CD4-positive, alpha-beta T cell (primary cell): Measurements from ENCODE around the gene TAB3. TPM values are rescaled to one million over a fixed set of nuclear protein-coding genes. Genes with fewer than 3 reads are reported as not detected.

ENCODE experiments used
- ATAC-seq: fragments of 200-7000 bp; cut with Tn5 transposase; one replicate; pipeline ENCODE4 v1.10.0; 2022; ENCODE audit warnings: mild to moderate bottlenecking; ENCODE audit not compliant: poor library complexity
- CTCF ChIA-PET: fragments of 350-600 bp; sonication (Branson Sonifier 250); formaldehyde crosslinking; loops from one replicate; lab custom pipeline; 2021; ENCODE audit warnings: antibody characterized with exemption, inconsistent platforms; lab: Charles Lee
- POLR2A ChIA-PET: fragments of 350-600 bp; sonication (Branson Sonifier 250); formaldehyde crosslinking; loops from one replicate; lab custom pipeline; 2021; ENCODE audit warnings: antibody characterized with exemption, inconsistent platforms; lab: Charles Lee
- DNase-seq, 14 experiments: peaks; one replicate each; pipeline ENCODE4 v3.0.0-alpha.2; 2013 to 2020; ENCODE audit warnings: mixed read lengths in 2 of 14
- H3K27ac ChIP-seq, 2 donors: one replicate each; pipeline versions ENCODE4 v1.5.1 to v1.7.0; 2013; ENCODE audit warnings: low read length in 2 of 2, low read depth in 1 of 2, mild to moderate bottlenecking in 1 of 2
- H3K27me3 ChIP-seq, 2 experiments: 1 replicate in 1 of 2; 2 replicates in 1 of 2; pipeline versions ENCODE4 v1.6.1 to v1.7.0; 2013; ENCODE audit warnings: low read length in 2 of 2, control low read depth in 1 of 2, mild to moderate bottlenecking in 1 of 2, moderate library complexity in 1 of 2; ENCODE audit not compliant: insufficient read depth in 2 of 2, control insufficient read depth in 1 of 2
- H3K36me3 ChIP-seq: one replicate; pipeline ENCODE4 v1.6.1; 2013; ENCODE audit warnings: low read length, control low read depth; ENCODE audit not compliant: insufficient read depth
- H3K4me1 ChIP-seq: one replicate; pipeline ENCODE4 v1.6.1; 2013; ENCODE audit warnings: low read length, control low read depth; ENCODE audit not compliant: insufficient read depth
- H3K4me3 ChIP-seq: one replicate; pipeline ENCODE4 v1.5.1; 2013; ENCODE audit warnings: mild to moderate bottlenecking, low read length, moderate library complexity
- H3K9me3 ChIP-seq, 2 experiments: 1 replicate in 1 of 2; 2 replicates in 1 of 2; pipeline versions ENCODE4 v1.6.1 to v1.7.0; 2013; ENCODE audit warnings: low read length in 2 of 2, mild to moderate bottlenecking in 2 of 2, control low read depth in 1 of 2, moderate library complexity in 1 of 2; ENCODE audit not compliant: control insufficient read depth in 1 of 2, insufficient read depth in 1 of 2
- H3K27ac Mint-ChIP-seq: one replicate; pipeline ENCODE4 v1.8.0; 2020; ENCODE audit warnings: mixed read lengths
- H3K27me3 Mint-ChIP-seq: one replicate; pipeline ENCODE4 v1.8.0; 2021; ENCODE audit warnings: mixed read lengths
- H3K36me3 Mint-ChIP-seq: one replicate; pipeline ENCODE4 v1.8.0; 2021; ENCODE audit warnings: low read depth, mixed read lengths
- H3K4me1 Mint-ChIP-seq: one replicate; pipeline ENCODE4 v1.8.0; 2021; ENCODE audit warnings: low read depth, mixed read lengths
- H3K4me3 Mint-ChIP-seq: one replicate; pipeline ENCODE4 v1.8.0; 2020; ENCODE audit warnings: mild to moderate bottlenecking, mixed read lengths
- H3K9me3 Mint-ChIP-seq: one replicate; pipeline ENCODE4 v1.8.0; 2020; ENCODE audit warnings: mixed read lengths
- CTCF ChIP-seq: fragments of 200-600 bp; IDR thresholded peaks from one replicate; pipeline ENCODE4 v1.8.0; 2022; ENCODE audit warnings: antibody characterized with exemption, mild to moderate bottlenecking
- intact Hi-C, 2 experiments: fragments of 100-400 bp; cut with DNase I in 1 of 2; cut with micrococcal nuclease in 1 of 2; formaldehyde crosslinking; loops; one replicate each; pipeline versions ENCODE4 v1.15.1 to v1.9.0; 2023 to 2025; cut with DNase I, micrococcal nuclease
- total RNA-seq, 174 experiments: library from RNA in 2 of 174; stranded (reverse) in 2 of 174; gene quantifications; one replicate each; pipeline ENCODE4 v1.2.3 and lab custom pipeline; 2021 to 2026

TAB3 gene
- total RNA-seq, 2 experiments from 2014 or later = 24.7 to 25.6 TPM

- POLR2A ChIA-PET = no interaction called here
- no peaks in the 10 kb centered on the region for H3K36me3 ChIP-seq
- H3K4me1 ChIP-seq = peaks cover 5% of the 10 kb centered on the region
- Mint-ChIP-seq H3K4me3 (no peak overlapping the region), H3K4me1 (peaks cover 79% of the 10 kb centered on the region), H3K9me3 (no peaks in the 10 kb centered on the region), H3K27me3 (no peaks in the 10 kb centered on the region), H3K36me3 (no peaks in the 10 kb centered on the region), H3K27ac (no peak overlapping the region)
- no peaks in the 10 kb centered on the region for H3K9me3 ChIP-seq
- H3K4me3 ChIP-seq = no peak overlapping the region
- no peaks in the 10 kb centered on the region for H3K27me3 ChIP-seq
- CTCF ChIA-PET = no interaction called here
- DNase-seq (no peak), ATAC-seq (no peak)
- TF ChIP-seq CTCF = no peak
- H3K27ac ChIP-seq = no peak overlapping the region
- intact Hi-C loops = loop anchor here (5.0 to 10.0 kb wide), 3 partner anchors 49 to 227 kb away; partner anchors contain the start of gene GK (in 1 of the 2)
Observed at GRCh38 chrX:30881797-30882196, 7.3 kb downstream of the TAB3 start.

GRCh38 chrX:30881390-30881789, 7.7 kb downstream of the TAB3 start:
- Mint-ChIP-seq H3K9me3 (no peaks in the 10 kb centered on the region), H3K4me3 (no peak overlapping the region), H3K36me3 (no peaks in the 10 kb centered on the region), H3K27me3 (no peaks in the 10 kb centered on the region), H3K4me1 (peaks cover 80% of the 10 kb centered on the region), H3K27ac (no peak overlapping the region)
- H3K36me3 ChIP-seq = no peaks in the 10 kb centered on the region
- intact Hi-C loops = loop anchor here (5.0 to 10.0 kb wide), 3 partner anchors 49 to 227 kb away; partner anchors contain the start of gene GK (in 1 of the 2)
- H3K27me3 ChIP-seq = no peaks in the 10 kb centered on the region
- DNase-seq (no peak), ATAC-seq (no peak)
- no peak overlapping the region for H3K4me3 ChIP-seq
- CTCF ChIA-PET = no interaction called here
- H3K27ac ChIP-seq = no peak overlapping the region
- H3K9me3 ChIP-seq = no peaks in the 10 kb centered on the region
- no peak for TF ChIP-seq CTCF
- peaks cover 2% of the 10 kb centered on the region for H3K4me1 ChIP-seq
- POLR2A ChIA-PET = no interaction called here

- Histone ChIP-seq H3K27ac (no peak overlapping the region), H3K27me3 (no peaks in the 10 kb centered on the region), H3K9me3 (no peaks in the 10 kb centered on the region), H3K36me3 (no peaks in the 10 kb centered on the region), H3K4me3 (no peak overlapping the region), H3K4me1 (no peaks in the 10 kb centered on the region)
- H3K27ac Mint-ChIP-seq = no peak overlapping the region
- H3K4me3 Mint-ChIP-seq = peak overlapping the region; percentile 1
- CTCF ChIA-PET = no interaction called here
- intact Hi-C loops = loop anchor here (5.0 to 10.0 kb wide), 3 partner anchors 48 to 225 kb away; partner anchors contain the start of gene GK (in 1 of the 2)
- no peaks in the 10 kb centered on the region for H3K36me3 Mint-ChIP-seq
- TF ChIP-seq CTCF = no peak
- H3K9me3 Mint-ChIP-seq = no peaks in the 10 kb centered on the region
- ATAC-seq (no peak), DNase-seq (no peak)
- POLR2A ChIA-PET = no interaction called here
- no peaks in the 10 kb centered on the region for H3K27me3 Mint-ChIP-seq
- H3K4me1 Mint-ChIP-seq = peaks cover 71% of the 10 kb centered on the region
Observed at GRCh38 chrX:30880058-30880457, 9.0 kb downstream of the TAB3 start.
